HepG2 (cell line): ENCODE data around the gene ABCG5. TPM values are rescaled to one million over a fixed set of nuclear protein-coding genes. Genes with fewer than 3 reads are reported as not detected.

Experiments used
- ATAC-seq: fragments of 200-7000 bp; cut with Tn5 transposase; 3 replicates; pipeline ENCODE4 v1.9.1; 2020; ENCODE audit warnings: mild to moderate bottlenecking, moderate library complexity
- BruUV-seq: library from RNA; stranded (reverse); fragments of 400-500 nt; replicated peaks from 2 replicates; lab custom pipeline; 2021; lab: Mats Ljungman, UMichigan
- CTCF ChIA-PET: fragments of 300-600 bp; formaldehyde crosslinking; extraction: SDS; loops from one replicate; lab custom pipeline; 2021; ENCODE audit warnings: low total read pairs, inconsistent platforms, low intra/inter-chr PET ratio; lab: Yijun Ruan, JAX
- POLR2A ChIA-PET: fragments of 350-600 bp; sonication (Branson Sonifier 250); formaldehyde crosslinking; loops from one replicate; lab custom pipeline; 2020; ENCODE audit warnings: antibody characterized with exemption, inconsistent platforms; lab: Yijun Ruan, JAX
- DNase-seq: peaks from one replicate; pipeline ENCODE4 v3.0.0-alpha.2; 2015; ENCODE audit warnings: low spot score
- FAIRE-seq: peaks from 3 replicates; lab custom pipeline; 2011; peaks lifted over from hg19 to GRCh38; lab: Jason Lieb, UNC
- H2AFZ ChIP-seq: one replicate; pipeline ENCODE4 v1.6.1; 2011; ENCODE audit warnings: low read length, inconsistent platforms
- H3K27ac ChIP-seq: fragments of 300-600 bp; 3 replicates; pipeline ENCODE4 v1.8.0; 2011; ENCODE audit warnings: mixed run types, mild to moderate bottlenecking, mixed read lengths, low read length, inconsistent platforms; ENCODE audit not compliant: insufficient read depth; ENCODE audit errors: extremely low read length
- H3K27me3 ChIP-seq, 2 experiments: fragments of 200-600 bp in 1 of 2; 2 replicates in 1 of 2; 3 replicates in 1 of 2; pipeline versions ENCODE4 v1.6.0 to v1.8.0; 2011; ENCODE audit warnings: low read length in 2 of 2, mild to moderate bottlenecking in 2 of 2, moderate library complexity in 2 of 2, inconsistent platforms in 1 of 2; ENCODE audit not compliant: insufficient read depth in 2 of 2, control insufficient read depth in 1 of 2
- H3K36me3 ChIP-seq, 2 experiments: fragments of 200-600 bp in 1 of 2; replicated peaks in 1 of 2; 2 replicates in 1 of 2; 3 replicates in 1 of 2; pipeline versions ENCODE4 v1.5.1 to v1.8.0; 2011; ENCODE audit warnings: low read length in 2 of 2, inconsistent platforms in 1 of 2; ENCODE audit not compliant: insufficient read depth in 2 of 2, control insufficient read depth in 1 of 2
- H3K4me1 ChIP-seq: 2 replicates; pipeline ENCODE4 v1.5.1; 2012; ENCODE audit warnings: low read length, inconsistent platforms; ENCODE audit not compliant: insufficient read depth
- H3K4me2 ChIP-seq: 2 replicates; pipeline ENCODE4 v1.6.0; 2011; ENCODE audit warnings: low read depth, low read length, inconsistent platforms
- H3K4me3 ChIP-seq, 3 experiments: fragments of 200-600 bp in 1 of 3; sonication (generic), shearing (Covaris generic) in 1 of 3; replicated peaks in 1 of 3; 2 replicates each; pipeline ENCODE4 v1.5.1; 2011 to 2016; ENCODE audit warnings: low read length in 3 of 3, inconsistent platforms in 2 of 3, low read depth in 2 of 3, mild to moderate bottlenecking in 2 of 3, control low read depth in 1 of 3, mixed read lengths in 1 of 3; ENCODE audit not compliant: insufficient read depth in 1 of 3
- H3K79me2 ChIP-seq: one replicate; pipeline ENCODE4 v1.6.1; 2011; ENCODE audit warnings: low read length, inconsistent platforms; ENCODE audit not compliant: insufficient read depth
- H3K9ac ChIP-seq: 2 replicates; pipeline ENCODE4 v1.6.0; 2011; ENCODE audit warnings: mild to moderate bottlenecking, low read depth, low read length, inconsistent platforms; ENCODE audit not compliant: insufficient read depth
- H3K9me3 ChIP-seq: 2 replicates; pipeline ENCODE4 v1.5.1; 2012; ENCODE audit warnings: mild to moderate bottlenecking, low read length
- H4K20me1 ChIP-seq: 2 replicates; pipeline ENCODE4 v1.6.0; 2011; ENCODE audit warnings: inconsistent platforms, mild to moderate bottlenecking, low read length, moderate library complexity; ENCODE audit not compliant: insufficient read depth
- ERF ChIP-seq: IDR thresholded peaks from 2 replicates; pipeline ENCODE4 v1.6.1; 2018; ENCODE audit warnings: missing biosample characterization, missing genetic modification reagents
- GATA4 ChIP-seq: sonication (generic); IDR thresholded peaks from 2 replicates; pipeline ENCODE4 v1.6.1; 2016; ENCODE audit warnings: antibody characterized with exemption, low read depth, borderline replicate concordance
- ZNF121 ChIP-seq: sonication (generic); formaldehyde crosslinking; IDR thresholded peaks from 2 replicates; pipeline ENCODE4 v1.5.0; 2020; ENCODE audit warnings: mild to moderate bottlenecking, missing genetic modification reagents
- ZNF282 ChIP-seq: fragments of 450-650 bp; IDR thresholded peaks from 2 replicates; pipeline ENCODE4 v1.6.1; 2018; ENCODE audit not compliant: partially characterized antibody
- ZNF652 ChIP-seq: IDR thresholded peaks from 2 replicates; pipeline ENCODE4 v1.6.1; 2016; ENCODE audit warnings: low read depth, borderline replicate concordance
- WGBS: methylation state at CpG from one replicate; pipeline ENCODE4 v1.1.6; 2017; ENCODE audit warnings: low lambda C conversion rate; 5-methylcytosine and 5-hydroxymethylcytosine counted together
- in situ Hi-C: cut with HindIII; loops from 2 replicates; pipeline ENCODE4 v1.10.0; 2017; ENCODE audit warnings: low pct_unique_long_range_greater_than_20kb; ENCODE audit not compliant: extremely low pct_ligation_motif_present
- intact Hi-C: fragments of 100-400 bp; cut with micrococcal nuclease; formaldehyde crosslinking; loops from one replicate; pipeline ENCODE4 v1.10.0; 2022; ENCODE audit not compliant: unreplicated experiment
- polyA plus RNA-seq, 8 experiments: library from polyadenylated mRNA; depleted of rRNA in 3 of 8; stranded (reverse) in 7 of 8; unstranded in 1 of 8; fragments of >200 nt; fragmentation: Illumina TruSeq in 4 of 8; extraction: Trizol in 4 of 8; gene quantifications; 2 replicates each; pipeline versions ENCODE4 v1.2.1 to v1.2.3, GENCODE V29; 2011 to 2016; ENCODE audit warnings: low read depth in 4 of 8, missing spikeins in 1 of 8, mixed read lengths in 1 of 8; ENCODE audit not compliant: insufficient read depth in 1 of 8
- total RNA-seq, 5 experiments: library from RNA; depleted of rRNA; stranded (reverse); fragments of >200 nt; fragmentation: Illumina TruSeq; extraction: Trizol; gene quantifications; 2 replicates each; pipeline ENCODE4 v1.2.3, GENCODE V29; 2016; ENCODE audit warnings: low read depth in 1 of 5
- TF ChIP-seq, protein P1 (sequence below): sonication (generic); formaldehyde crosslinking; IDR thresholded peaks from 2 replicates; pipeline ENCODE4 v1.5.0; 2020; ENCODE audit warnings: mild to moderate bottlenecking, missing genetic modification reagents
- TF ChIP-seq, protein P2 (sequence below): sonication (generic); formaldehyde crosslinking; IDR thresholded peaks from 2 replicates; pipeline ENCODE4 v1.4.0; 2020; ENCODE audit warnings: missing genetic modification reagents

Gene ABCG5
- total and polyA plus RNA-seq, 2 of the 13 experiments (the other 11 are each of a cell fraction or from before 2014, with no cell fraction given), result 15.1 to 39.0 TPM

DNA sequence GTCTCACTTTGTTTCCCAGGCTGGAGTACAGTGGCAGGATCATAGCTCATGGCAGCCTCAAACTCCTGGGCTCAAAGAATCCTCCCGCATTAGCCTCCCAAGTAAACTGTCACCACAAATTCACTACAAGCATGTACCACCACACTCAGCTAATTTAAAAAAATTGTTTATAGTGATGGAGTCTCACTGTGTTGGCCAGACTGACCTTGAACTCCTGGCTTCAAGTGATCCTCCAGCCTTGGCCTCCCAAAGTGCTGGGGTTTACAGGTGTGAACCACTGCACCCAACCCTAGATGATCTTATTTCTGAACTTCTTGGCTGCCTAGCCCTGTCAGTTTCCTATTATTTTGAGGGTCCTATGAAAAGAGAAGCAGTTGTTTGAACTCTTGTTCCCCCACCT lies 50.0 kb downstream of the ABCG5 start:
- TF ChIP-seq, protein P1, sequence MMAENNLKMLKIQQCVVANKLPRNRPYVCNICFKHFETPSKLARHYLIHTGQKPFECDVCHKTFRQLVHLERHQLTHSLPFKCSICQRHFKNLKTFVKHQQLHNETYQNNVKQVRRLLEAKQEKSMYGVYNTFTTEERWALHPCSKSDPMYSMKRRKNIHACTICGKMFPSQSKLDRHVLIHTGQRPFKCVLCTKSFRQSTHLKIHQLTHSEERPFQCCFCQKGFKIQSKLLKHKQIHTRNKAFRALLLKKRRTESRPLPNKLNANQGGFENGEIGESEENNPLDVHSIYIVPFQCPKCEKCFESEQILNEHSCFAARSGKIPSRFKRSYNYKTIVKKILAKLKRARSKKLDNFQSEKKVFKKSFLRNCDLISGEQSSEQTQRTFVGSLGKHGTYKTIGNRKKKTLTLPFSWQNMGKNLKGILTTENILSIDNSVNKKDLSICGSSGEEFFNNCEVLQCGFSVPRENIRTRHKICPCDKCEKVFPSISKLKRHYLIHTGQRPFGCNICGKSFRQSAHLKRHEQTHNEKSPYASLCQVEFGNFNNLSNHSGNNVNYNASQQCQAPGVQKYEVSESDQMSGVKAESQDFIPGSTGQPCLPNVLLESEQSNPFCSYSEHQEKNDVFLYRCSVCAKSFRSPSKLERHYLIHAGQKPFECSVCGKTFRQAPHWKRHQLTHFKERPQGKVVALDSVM (CRISPR knock-in tag), result peak; percentile 76
- TF ChIP-seq ZNF282, result no peak
- TF ChIP-seq ZNF121 (CRISPR knock-in tag), result peak; percentile 60; the same call in 1 of the 2 replicates
- H3K27me3 ChIP-seq, result no peaks in the 10 kb centered on the region
- CTCF ChIA-PET, result no interaction called here
- no peaks in the 10 kb centered on the region for H3K79me2 ChIP-seq
- H3K4me3 ChIP-seq, result no peak overlapping the region
- H3K36me3 ChIP-seq, result peaks cover 0 to 2% of the 10 kb centered on the region in 2 experiments; a peak in 2 of 5 replicates
- no peaks in the 10 kb centered on the region for H3K9me3 ChIP-seq
- in situ Hi-C loops, result no loop called here
- no peaks in the 10 kb centered on the region for H4K20me1 ChIP-seq
- peaks cover 10% of the 10 kb centered on the region for H3K4me1 ChIP-seq
- no TSS peak for BruUV-seq
- H3K4me2 ChIP-seq, result no peak overlapping the region
- WGBS, result 100% methylated on average over 1 of the region's 1 CpG
- no peak overlapping the region for H3K9ac ChIP-seq
- POLR2A ChIA-PET, result no interaction called here
- DNase-seq (no peak), FAIRE-seq (no peak), ATAC-seq (no peak)
- no peak overlapping the region for H3K27ac ChIP-seq
- H2AFZ ChIP-seq, result no peak overlapping the region
- intact Hi-C loops, result no loop called here

DNA sequence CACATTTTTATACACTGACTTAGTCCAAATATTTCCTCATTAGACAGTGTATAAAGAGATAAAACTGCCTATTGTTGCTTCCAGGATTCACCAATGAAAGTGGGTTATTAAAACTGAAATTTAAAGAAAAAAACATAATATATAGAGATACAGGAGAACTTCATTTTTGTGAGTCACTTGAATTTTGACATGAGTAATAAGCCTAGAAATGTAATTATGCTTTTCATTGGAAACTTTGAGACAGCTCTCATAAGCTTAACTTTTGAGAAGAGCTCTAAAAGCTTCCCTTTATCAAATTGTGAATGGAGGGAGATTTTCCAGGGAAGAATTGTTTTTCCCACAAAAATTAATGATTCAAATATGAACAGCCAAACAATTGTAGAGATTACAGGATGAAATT lies 50.7 kb downstream of the ABCG5 start:
- intact Hi-C loops (no loop called here), in situ Hi-C loops (no loop called here)
- Histone ChIP-seq H3K4me1 (peaks cover 9% of the 10 kb centered on the region), H3K4me3 (no peak overlapping the region), H2AFZ (no peak overlapping the region), H3K36me3 (peaks cover 0 to 2% of the 10 kb centered on the region in 2 experiments; a peak in 2 of 5 replicates), H3K9ac (no peak overlapping the region), H3K79me2 (no peaks in the 10 kb centered on the region), H3K27me3 (no peaks in the 10 kb centered on the region), H3K9me3 (no peaks in the 10 kb centered on the region), H4K20me1 (no peaks in the 10 kb centered on the region), H3K4me2 (no peak overlapping the region), H3K27ac (no peak overlapping the region)
- BruUV-seq, result no TSS peak
- FAIRE-seq, result no peak
- POLR2A ChIA-PET, result no interaction called here
- no peak for ATAC-seq
- CTCF ChIA-PET, result no interaction called here
- TF ChIP-seq ERF (CRISPR knock-in tag), result no peak
- TF ChIP-seq GATA4, result no peak
- TF ChIP-seq, protein P2, sequence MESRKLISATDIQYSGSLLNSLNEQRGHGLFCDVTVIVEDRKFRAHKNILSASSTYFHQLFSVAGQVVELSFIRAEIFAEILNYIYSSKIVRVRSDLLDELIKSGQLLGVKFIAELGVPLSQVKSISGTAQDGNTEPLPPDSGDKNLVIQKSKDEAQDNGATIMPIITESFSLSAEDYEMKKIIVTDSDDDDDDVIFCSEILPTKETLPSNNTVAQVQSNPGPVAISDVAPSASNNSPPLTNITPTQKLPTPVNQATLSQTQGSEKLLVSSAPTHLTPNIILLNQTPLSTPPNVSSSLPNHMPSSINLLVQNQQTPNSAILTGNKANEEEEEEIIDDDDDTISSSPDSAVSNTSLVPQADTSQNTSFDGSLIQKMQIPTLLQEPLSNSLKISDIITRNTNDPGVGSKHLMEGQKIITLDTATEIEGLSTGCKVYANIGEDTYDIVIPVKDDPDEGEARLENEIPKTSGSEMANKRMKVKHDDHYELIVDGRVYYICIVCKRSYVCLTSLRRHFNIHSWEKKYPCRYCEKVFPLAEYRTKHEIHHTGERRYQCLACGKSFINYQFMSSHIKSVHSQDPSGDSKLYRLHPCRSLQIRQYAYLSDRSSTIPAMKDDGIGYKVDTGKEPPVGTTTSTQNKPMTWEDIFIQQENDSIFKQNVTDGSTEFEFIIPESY (CRISPR knock-in tag), result no peak
- no peak for TF ChIP-seq ZNF652
- TF ChIP-seq, all 625 proteins: peak for 0
- no peak for DNase-seq
